Measurements from ENCODE around the gene ARL14EP.

ARL14EP gene

GRCh38 chr11:30380846-30381245, 57.9 kb downstream of the ARL14EP start:
- no peak for DNase-seq (ENCODE audit: low read depth)

GRCh38 chr11:30381879-30382278, 59.0 kb downstream of the ARL14EP start:
- no peak for DNase-seq (ENCODE audit: low read depth)
